Panc1 (cell line): Measurements from ENCODE around the gene GTF3C5. TPM values are rescaled to one million over a fixed set of nuclear protein-coding genes. Genes with fewer than 3 reads are reported as not detected.
"Not testable (repeated sequence)": the region's sequence is repeated elsewhere in the genome, so short reads cannot be mapped to it uniquely, and the experiment has no call there.

Experiments used
- ATAC-seq: fragments of 200-7000 bp; cut with Tn5 transposase; 2 replicates; pipeline ENCODE4 v1.9.1; 2020; ENCODE audit warnings: mild to moderate bottlenecking, moderate library complexity
- BruUV-seq: library from RNA; stranded (reverse); fragments of 400-500 nt; replicated peaks from 2 replicates; lab custom pipeline; 2021; lab: Mats Ljungman, UMichigan
- CTCF ChIA-PET: fragments of 300-600 bp; sonication (Branson Sonifier 250); formaldehyde crosslinking; loops from one replicate; lab custom pipeline; 2022; ENCODE audit warnings: antibody characterized with exemption; lab: Charles Lee
- POLR2A ChIA-PET: fragments of 300-600 bp; sonication (Branson Sonifier 250); formaldehyde crosslinking; loops from one replicate; lab custom pipeline; 2022; ENCODE audit warnings: antibody characterized with exemption; lab: Charles Lee
- DNase-seq: peaks from one replicate; pipeline ENCODE4 v3.0.0-alpha.2; 2010; ENCODE audit warnings: low read depth, low spot score
- H3K27ac ChIP-seq: 2 replicates; pipeline ENCODE4 v1.5.1; 2011; ENCODE audit warnings: mild to moderate bottlenecking, low read length, inconsistent platforms
- H3K27me3 ChIP-seq: fragments of 200-500 bp; sonication (Bioruptor generic); 2 replicates; pipeline ENCODE4 v1.6.0; 2014; ENCODE audit warnings: low read length, inconsistent platforms; ENCODE audit not compliant: control insufficient read depth, insufficient read depth
- H3K36me3 ChIP-seq: fragments of 200-500 bp; sonication (Bioruptor generic); 2 replicates; pipeline ENCODE4 v1.5.1; 2014; ENCODE audit warnings: inconsistent platforms, mild to moderate bottlenecking, low read length, moderate library complexity; ENCODE audit not compliant: control insufficient read depth, insufficient read depth
- H3K4me1 ChIP-seq: 2 replicates; pipeline ENCODE4 v1.5.1; 2011; ENCODE audit warnings: inconsistent platforms, mild to moderate bottlenecking, low read length, moderate library complexity; ENCODE audit not compliant: control insufficient read depth, insufficient read depth
- H3K4me3 ChIP-seq, 2 experiments: 2 replicates each; pipeline ENCODE4 v1.5.1; 2011 to 2012; ENCODE audit warnings: low read depth in 2 of 2, low read length in 2 of 2, mild to moderate bottlenecking in 2 of 2, inconsistent platforms in 1 of 2, moderate library complexity in 1 of 2
- H3K9me3 ChIP-seq: fragments of 200-500 bp; sonication (Bioruptor generic); 2 replicates; pipeline ENCODE4 v1.5.1; 2014; ENCODE audit warnings: low read depth, mild to moderate bottlenecking, inconsistent platforms, low read length, moderate library complexity; ENCODE audit not compliant: control insufficient read depth, insufficient read depth
- POLR2AphosphoS5 ChIP-seq: IDR thresholded peaks from 2 replicates; pipeline ENCODE4 v1.6.1; 2012; ENCODE audit warnings: mild to moderate bottlenecking, low read depth, low read length, moderate library complexity
- SIN3A ChIP-seq: IDR thresholded peaks from 2 replicates; pipeline ENCODE4 v1.6.1; 2012; ENCODE audit warnings: low read depth, mild to moderate bottlenecking, low read length, moderate library complexity, borderline replicate concordance; ENCODE audit not compliant: insufficient read depth
- TCF7L2 ChIP-seq: IDR thresholded peaks from 2 replicates; pipeline ENCODE4 v1.6.1; 2011; ENCODE audit warnings: mild to moderate bottlenecking, low read depth, low read length, inconsistent platforms
- in situ Hi-C: cut with HindIII; loops from 2 replicates; pipeline ENCODE4 v1.10.0; 2016; ENCODE audit warnings: low sequenced_read_pairs, low pct_unique_long_range_greater_than_20kb
- intact Hi-C: fragments of 100-400 bp; cut with micrococcal nuclease; formaldehyde crosslinking; loops from one replicate; pipeline ENCODE4 v1.10.0; 2022; ENCODE audit not compliant: unreplicated experiment
- total RNA-seq: library from RNA; stranded (reverse); gene quantifications from one replicate; pipeline ENCODE4 v1.2.1, GENCODE V29; 2021; ENCODE audit not compliant: unreplicated experiment
- TF ChIP-seq, protein P1 (sequence below): fragments of 450-650 bp; IDR thresholded peaks from 2 replicates; pipeline ENCODE4 v1.5.1; 2017; ENCODE audit warnings: mild to moderate bottlenecking
- TF ChIP-seq, protein P2 (sequence below), 2 experiments: IDR thresholded peaks; 2 replicates each; pipeline ENCODE4 v1.6.1; 2011 to 2012; ENCODE audit warnings: low read depth in 2 of 2, control low read depth in 1 of 2, low read length in 1 of 2, mild to moderate bottlenecking in 1 of 2, moderate library complexity in 1 of 2; ENCODE audit not compliant: insufficient read depth in 1 of 2

Gene GTF3C5
- total RNA-seq, 1 experiment from 2014 or later, result 47.7 TPM

- TF ChIP-seq, protein P1, sequence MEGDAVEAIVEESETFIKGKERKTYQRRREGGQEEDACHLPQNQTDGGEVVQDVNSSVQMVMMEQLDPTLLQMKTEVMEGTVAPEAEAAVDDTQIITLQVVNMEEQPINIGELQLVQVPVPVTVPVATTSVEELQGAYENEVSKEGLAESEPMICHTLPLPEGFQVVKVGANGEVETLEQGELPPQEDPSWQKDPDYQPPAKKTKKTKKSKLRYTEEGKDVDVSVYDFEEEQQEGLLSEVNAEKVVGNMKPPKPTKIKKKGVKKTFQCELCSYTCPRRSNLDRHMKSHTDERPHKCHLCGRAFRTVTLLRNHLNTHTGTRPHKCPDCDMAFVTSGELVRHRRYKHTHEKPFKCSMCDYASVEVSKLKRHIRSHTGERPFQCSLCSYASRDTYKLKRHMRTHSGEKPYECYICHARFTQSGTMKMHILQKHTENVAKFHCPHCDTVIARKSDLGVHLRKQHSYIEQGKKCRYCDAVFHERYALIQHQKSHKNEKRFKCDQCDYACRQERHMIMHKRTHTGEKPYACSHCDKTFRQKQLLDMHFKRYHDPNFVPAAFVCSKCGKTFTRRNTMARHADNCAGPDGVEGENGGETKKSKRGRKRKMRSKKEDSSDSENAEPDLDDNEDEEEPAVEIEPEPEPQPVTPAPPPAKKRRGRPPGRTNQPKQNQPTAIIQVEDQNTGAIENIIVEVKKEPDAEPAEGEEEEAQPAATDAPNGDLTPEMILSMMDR, result no peak
- no peak for TF ChIP-seq TCF7L2
- TF ChIP-seq SIN3A, result no peak
- TF ChIP-seq POLR2AphosphoS5, result no peak
- TF ChIP-seq, protein P2, sequence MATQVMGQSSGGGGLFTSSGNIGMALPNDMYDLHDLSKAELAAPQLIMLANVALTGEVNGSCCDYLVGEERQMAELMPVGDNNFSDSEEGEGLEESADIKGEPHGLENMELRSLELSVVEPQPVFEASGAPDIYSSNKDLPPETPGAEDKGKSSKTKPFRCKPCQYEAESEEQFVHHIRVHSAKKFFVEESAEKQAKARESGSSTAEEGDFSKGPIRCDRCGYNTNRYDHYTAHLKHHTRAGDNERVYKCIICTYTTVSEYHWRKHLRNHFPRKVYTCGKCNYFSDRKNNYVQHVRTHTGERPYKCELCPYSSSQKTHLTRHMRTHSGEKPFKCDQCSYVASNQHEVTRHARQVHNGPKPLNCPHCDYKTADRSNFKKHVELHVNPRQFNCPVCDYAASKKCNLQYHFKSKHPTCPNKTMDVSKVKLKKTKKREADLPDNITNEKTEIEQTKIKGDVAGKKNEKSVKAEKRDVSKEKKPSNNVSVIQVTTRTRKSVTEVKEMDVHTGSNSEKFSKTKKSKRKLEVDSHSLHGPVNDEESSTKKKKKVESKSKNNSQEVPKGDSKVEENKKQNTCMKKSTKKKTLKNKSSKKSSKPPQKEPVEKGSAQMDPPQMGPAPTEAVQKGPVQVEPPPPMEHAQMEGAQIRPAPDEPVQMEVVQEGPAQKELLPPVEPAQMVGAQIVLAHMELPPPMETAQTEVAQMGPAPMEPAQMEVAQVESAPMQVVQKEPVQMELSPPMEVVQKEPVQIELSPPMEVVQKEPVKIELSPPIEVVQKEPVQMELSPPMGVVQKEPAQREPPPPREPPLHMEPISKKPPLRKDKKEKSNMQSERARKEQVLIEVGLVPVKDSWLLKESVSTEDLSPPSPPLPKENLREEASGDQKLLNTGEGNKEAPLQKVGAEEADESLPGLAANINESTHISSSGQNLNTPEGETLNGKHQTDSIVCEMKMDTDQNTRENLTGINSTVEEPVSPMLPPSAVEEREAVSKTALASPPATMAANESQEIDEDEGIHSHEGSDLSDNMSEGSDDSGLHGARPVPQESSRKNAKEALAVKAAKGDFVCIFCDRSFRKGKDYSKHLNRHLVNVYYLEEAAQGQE (IDR thresholded peaks at IDR 0.05; ENCODE audit: insufficient read depth in 1 of 2, low read depth in 2 of 2, low read length in 1 of 2), result no peak
- Histone ChIP-seq H3K4me3 (no peak overlapping the region), H3K27ac (no peak overlapping the region), H3K36me3 (no peaks in the 10 kb centered on the region), H3K27me3 (no peaks in the 10 kb centered on the region), H3K9me3 (no peaks in the 10 kb centered on the region), H3K4me1 (no peaks in the 10 kb centered on the region)
- intact Hi-C loops, result no loop called here
- POLR2A ChIA-PET, result interaction anchor here (0.7 kb wide), 1 partner anchor 180 kb away, joined by 9 read pairs; no protein-coding TSS in a partner anchor
- BruUV-seq, result no TSS peak
- no peak for ATAC-seq
- in situ Hi-C loops, result no loop called here
- DNase-seq, result no peak
- CTCF ChIA-PET, result no interaction called here
Observed at GRCh38 chr9:133060417-133060841, 29.6 kb downstream of the GTF3C5 start.

GRCh38 chr9:133061019-133061763 lies 30.4 kb downstream of the GTF3C5 start:
- H3K27me3 ChIP-seq, H3K4me1 ChIP-seq, H3K9me3 ChIP-seq, H3K27ac ChIP-seq, CTCF ChIA-PET, POLR2A ChIA-PET, DNase-seq, H3K4me3 ChIP-seq, intact Hi-C loops, BruUV-seq, ATAC-seq, in situ Hi-C loops, H3K36me3 ChIP-seq: not testable (repeated sequence)

- H3K36me3 ChIP-seq, H3K27me3 ChIP-seq, DNase-seq, H3K27ac ChIP-seq, in situ Hi-C loops, POLR2A ChIA-PET, H3K9me3 ChIP-seq, H3K4me3 ChIP-seq, BruUV-seq, intact Hi-C loops, CTCF ChIA-PET, ATAC-seq, H3K4me1 ChIP-seq: not testable (repeated sequence)
Observed at GRCh38 chr9:133061764-133062145, 31.0 kb downstream of the GTF3C5 start, which contains the start of gene CEL. Gene CEL (plus strand): TSS chr9:133061981. CDS start chr9:133062003, 22 bp downstream.

GRCh38 chr9:133062569-133062968 lies 31.8 kb downstream of the GTF3C5 start:
- DNase-seq, CTCF ChIA-PET, H3K4me1 ChIP-seq, H3K9me3 ChIP-seq, BruUV-seq, H3K27ac ChIP-seq, POLR2A ChIA-PET, H3K4me3 ChIP-seq, in situ Hi-C loops, H3K27me3 ChIP-seq, intact Hi-C loops, H3K36me3 ChIP-seq, ATAC-seq: not testable (repeated sequence)
